ENCODE data around the gene FAM217A.

DNA sequence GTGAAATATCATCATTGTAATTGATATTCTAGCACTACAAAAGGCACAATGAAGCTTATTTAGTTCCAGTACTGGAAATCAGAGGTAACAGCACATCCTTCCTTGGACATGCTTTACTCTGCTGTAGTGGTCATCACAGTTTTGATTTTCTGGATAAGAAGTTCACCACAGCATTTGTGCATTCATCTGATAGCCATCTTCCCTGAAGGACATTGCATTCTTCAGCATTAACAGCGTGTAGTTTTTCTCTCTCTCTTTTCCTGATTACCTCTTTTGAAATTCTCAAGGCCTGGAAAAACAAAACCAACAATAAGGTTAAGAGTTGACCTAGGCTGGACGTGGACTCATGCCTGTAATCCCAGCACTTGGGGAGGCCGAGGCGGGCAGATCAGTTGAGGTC, 36.8 kb upstream of the FAM217A start:
- TF ChIP-seq, protein P1, sequence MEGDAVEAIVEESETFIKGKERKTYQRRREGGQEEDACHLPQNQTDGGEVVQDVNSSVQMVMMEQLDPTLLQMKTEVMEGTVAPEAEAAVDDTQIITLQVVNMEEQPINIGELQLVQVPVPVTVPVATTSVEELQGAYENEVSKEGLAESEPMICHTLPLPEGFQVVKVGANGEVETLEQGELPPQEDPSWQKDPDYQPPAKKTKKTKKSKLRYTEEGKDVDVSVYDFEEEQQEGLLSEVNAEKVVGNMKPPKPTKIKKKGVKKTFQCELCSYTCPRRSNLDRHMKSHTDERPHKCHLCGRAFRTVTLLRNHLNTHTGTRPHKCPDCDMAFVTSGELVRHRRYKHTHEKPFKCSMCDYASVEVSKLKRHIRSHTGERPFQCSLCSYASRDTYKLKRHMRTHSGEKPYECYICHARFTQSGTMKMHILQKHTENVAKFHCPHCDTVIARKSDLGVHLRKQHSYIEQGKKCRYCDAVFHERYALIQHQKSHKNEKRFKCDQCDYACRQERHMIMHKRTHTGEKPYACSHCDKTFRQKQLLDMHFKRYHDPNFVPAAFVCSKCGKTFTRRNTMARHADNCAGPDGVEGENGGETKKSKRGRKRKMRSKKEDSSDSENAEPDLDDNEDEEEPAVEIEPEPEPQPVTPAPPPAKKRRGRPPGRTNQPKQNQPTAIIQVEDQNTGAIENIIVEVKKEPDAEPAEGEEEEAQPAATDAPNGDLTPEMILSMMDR (IDR thresholded peaks at IDR 0.05 in 2 of 3, conservative IDR thresholded peaks at IDR 0.05 in 1 of 3; ENCODE audit: borderline replicate concordance in 1 of 3, insufficient read depth in 1 of 3, low read depth in 2 of 3, low read length in 2 of 3): no peak
- TF ChIP-seq EZH2 (IDR thresholded peaks at IDR 0.05) (no peak), TCF7L2 (IDR thresholded peaks at IDR 0.05; ENCODE audit: borderline replicate concordance, extremely low read depth, insufficient read depth, insufficient read length) (no peak), POLR2A (IDR thresholded peaks at IDR 0.05; ENCODE audit: borderline replicate concordance, extremely low read depth, insufficient read depth, insufficient read length) (no peak), EGR1 (IDR thresholded peaks at IDR 0.05; ENCODE audit: low read depth) (no peak), SRF (IDR thresholded peaks at IDR 0.05; ENCODE audit: low read depth) (no peak), ZNF274 (IDR thresholded peaks at IDR 0.05; ENCODE audit: low read depth, low read length) (no peak), POLR2AphosphoS5 (IDR thresholded peaks at IDR 0.05; ENCODE audit: low read depth, low read length) (no peak), FOSL1 (IDR thresholded peaks at IDR 0.05; ENCODE audit: low read depth) (no peak), ELF1 (IDR thresholded peaks at IDR 0.05; ENCODE audit: borderline replicate concordance, low read depth) (no peak)
- TF ChIP-seq, protein P2, sequence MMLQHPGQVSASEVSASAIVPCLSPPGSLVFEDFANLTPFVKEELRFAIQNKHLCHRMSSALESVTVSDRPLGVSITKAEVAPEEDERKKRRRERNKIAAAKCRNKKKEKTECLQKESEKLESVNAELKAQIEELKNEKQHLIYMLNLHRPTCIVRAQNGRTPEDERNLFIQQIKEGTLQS (IDR thresholded peaks at IDR 0.05): no peak
- TF ChIP-seq, protein P3, sequence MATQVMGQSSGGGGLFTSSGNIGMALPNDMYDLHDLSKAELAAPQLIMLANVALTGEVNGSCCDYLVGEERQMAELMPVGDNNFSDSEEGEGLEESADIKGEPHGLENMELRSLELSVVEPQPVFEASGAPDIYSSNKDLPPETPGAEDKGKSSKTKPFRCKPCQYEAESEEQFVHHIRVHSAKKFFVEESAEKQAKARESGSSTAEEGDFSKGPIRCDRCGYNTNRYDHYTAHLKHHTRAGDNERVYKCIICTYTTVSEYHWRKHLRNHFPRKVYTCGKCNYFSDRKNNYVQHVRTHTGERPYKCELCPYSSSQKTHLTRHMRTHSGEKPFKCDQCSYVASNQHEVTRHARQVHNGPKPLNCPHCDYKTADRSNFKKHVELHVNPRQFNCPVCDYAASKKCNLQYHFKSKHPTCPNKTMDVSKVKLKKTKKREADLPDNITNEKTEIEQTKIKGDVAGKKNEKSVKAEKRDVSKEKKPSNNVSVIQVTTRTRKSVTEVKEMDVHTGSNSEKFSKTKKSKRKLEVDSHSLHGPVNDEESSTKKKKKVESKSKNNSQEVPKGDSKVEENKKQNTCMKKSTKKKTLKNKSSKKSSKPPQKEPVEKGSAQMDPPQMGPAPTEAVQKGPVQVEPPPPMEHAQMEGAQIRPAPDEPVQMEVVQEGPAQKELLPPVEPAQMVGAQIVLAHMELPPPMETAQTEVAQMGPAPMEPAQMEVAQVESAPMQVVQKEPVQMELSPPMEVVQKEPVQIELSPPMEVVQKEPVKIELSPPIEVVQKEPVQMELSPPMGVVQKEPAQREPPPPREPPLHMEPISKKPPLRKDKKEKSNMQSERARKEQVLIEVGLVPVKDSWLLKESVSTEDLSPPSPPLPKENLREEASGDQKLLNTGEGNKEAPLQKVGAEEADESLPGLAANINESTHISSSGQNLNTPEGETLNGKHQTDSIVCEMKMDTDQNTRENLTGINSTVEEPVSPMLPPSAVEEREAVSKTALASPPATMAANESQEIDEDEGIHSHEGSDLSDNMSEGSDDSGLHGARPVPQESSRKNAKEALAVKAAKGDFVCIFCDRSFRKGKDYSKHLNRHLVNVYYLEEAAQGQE (IDR thresholded peaks at IDR 0.05; ENCODE audit: low read depth): no peak
